Measurements from ENCODE around the gene GALNT16. TPM values are rescaled to one million over a fixed set of nuclear protein-coding genes. Genes with fewer than 3 reads are reported as not detected.

Gene GALNT16
- total RNA-seq, 2 experiments from 2014 or later, result not detected

DNA sequence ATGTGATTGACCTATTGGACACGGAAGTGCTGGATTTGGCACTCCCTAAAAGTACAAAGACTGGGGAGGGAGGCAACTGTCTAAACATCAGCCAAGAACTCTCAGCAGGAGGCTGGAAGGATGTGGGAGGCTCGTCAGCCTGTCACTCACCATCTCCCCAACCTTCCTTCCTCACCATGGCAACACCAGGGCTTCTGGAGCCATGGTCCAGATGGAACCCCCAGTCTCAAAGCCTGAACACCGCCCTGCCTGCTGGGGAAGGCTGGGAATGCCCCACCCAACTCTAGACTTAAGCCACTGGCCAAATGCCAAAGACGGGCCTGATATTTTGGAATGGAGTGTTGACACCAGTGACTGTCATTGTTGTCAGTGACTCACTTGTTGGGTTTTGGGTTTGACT lies 55.3 kb downstream of the GALNT16 start:
- Histone ChIP-seq H3K27ac (ENCODE audit: low read depth in 1 of 2, low read length in 2 of 2) (no peak overlapping the region), H3K9me3 (ENCODE audit: control insufficient read depth in 1 of 2, insufficient read depth in 1 of 2, low read length in 2 of 2) (no peaks in the 10 kb centered on the region), H3K4me3 (ENCODE audit: low read length) (no peak overlapping the region), H3K4me1 (ENCODE audit: insufficient read depth, low read length) (no peaks in the 10 kb centered on the region), H3K36me3 (ENCODE audit: insufficient read depth, low read length) (no peaks in the 10 kb centered on the region), H3K27me3 (ENCODE audit: control insufficient read depth in 1 of 2, insufficient read depth in 2 of 2, low read length in 2 of 2) (peaks cover 2 to 10% of the 10 kb centered on the region in 2 experiments)
- intact Hi-C loops (cut with DNase I, micrococcal nuclease), result no loop called here
- Mint-ChIP-seq H3K9me3 (no peaks in the 10 kb centered on the region), H3K36me3 (ENCODE audit: low read depth) (no peaks in the 10 kb centered on the region), H3K27me3 (peaks cover 12% of the 10 kb centered on the region), H3K4me1 (ENCODE audit: low read depth) (no peaks in the 10 kb centered on the region), H3K4me3 (no peak overlapping the region), H3K27ac (no peak overlapping the region)
- ChIA-PET CTCF (no interaction called here), POLR2A (no interaction called here)
- TF ChIP-seq CTCF (IDR thresholded peaks at IDR 0.05), result no peak
- DNase-seq (no peak), ATAC-seq (ENCODE audit: poor library complexity) (no peak)

- no peak for TF ChIP-seq CTCF (IDR thresholded peaks at IDR 0.05)
- H3K36me3 ChIP-seq (ENCODE audit: insufficient read depth, low read length), result no peaks in the 10 kb centered on the region
- ATAC-seq (ENCODE audit: poor library complexity) (no peak), DNase-seq (peak in 1 of 14 experiments; percentile 14)
- no peak overlapping the region for H3K4me3 ChIP-seq (ENCODE audit: low read length)
- H3K27ac Mint-ChIP-seq, result no peak overlapping the region
- H3K4me3 Mint-ChIP-seq, result no peak overlapping the region
- intact Hi-C loops (cut with DNase I, micrococcal nuclease), result no loop called here
- no peaks in the 10 kb centered on the region for H3K9me3 ChIP-seq (ENCODE audit: control insufficient read depth in 1 of 2, insufficient read depth in 1 of 2, low read length in 2 of 2)
- H3K27me3 Mint-ChIP-seq, result peaks cover 6% of the 10 kb centered on the region
- H3K4me1 Mint-ChIP-seq (ENCODE audit: low read depth), result no peaks in the 10 kb centered on the region
- H3K27me3 ChIP-seq (ENCODE audit: control insufficient read depth in 1 of 2, insufficient read depth in 2 of 2, low read length in 2 of 2), result no peaks in the 10 kb centered on the region
- CTCF ChIA-PET, result no interaction called here
- no peak overlapping the region for H3K27ac ChIP-seq (ENCODE audit: low read depth in 1 of 2, low read length in 2 of 2)
- POLR2A ChIA-PET, result interaction anchor here (0.6 kb wide), 1 partner anchor 1944 kb away, joined by 3 read pairs; no protein-coding TSS in a partner anchor
- no peaks in the 10 kb centered on the region for H3K36me3 Mint-ChIP-seq (ENCODE audit: low read depth)
- H3K9me3 Mint-ChIP-seq, result no peaks in the 10 kb centered on the region
- no peaks in the 10 kb centered on the region for H3K4me1 ChIP-seq (ENCODE audit: insufficient read depth, low read length)
Observed at GRCh38 chr14:69316449-69317101, 56.6 kb downstream of the GALNT16 start.

DNA sequence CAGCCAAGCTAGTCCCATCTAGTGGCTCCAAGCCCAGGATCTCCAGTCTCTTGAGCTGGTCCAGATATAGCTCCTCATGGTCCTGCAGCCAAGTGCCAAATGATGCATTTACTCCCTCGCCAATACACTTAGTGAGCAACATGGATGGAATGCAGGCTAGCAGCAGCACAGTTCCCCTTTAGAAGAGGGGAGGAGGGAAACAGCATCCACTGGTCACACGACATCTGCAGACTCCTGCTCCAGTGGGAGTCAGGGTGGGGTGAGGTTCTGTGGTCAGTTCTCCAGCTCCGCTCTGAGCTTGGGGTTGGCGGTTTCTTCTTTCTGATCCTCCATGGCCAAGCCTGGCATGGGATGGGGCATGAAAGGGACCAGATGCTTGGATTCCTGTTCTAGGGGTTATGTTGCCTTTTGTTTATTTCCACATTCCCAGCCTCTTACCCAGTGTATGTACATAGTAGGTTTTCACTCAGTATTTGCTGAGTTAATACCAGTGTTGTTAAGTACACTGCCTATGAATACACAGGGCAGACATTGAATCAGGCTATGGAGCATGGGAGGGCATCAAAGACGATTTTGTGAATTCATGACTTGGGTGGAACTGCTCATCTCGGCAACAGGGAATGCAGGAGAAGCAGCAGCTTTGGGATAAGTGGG lies 57.3 kb downstream of the GALNT16 start:
- H3K4me3 ChIP-seq (ENCODE audit: low read length), result no peak overlapping the region
- no peaks in the 10 kb centered on the region for H3K4me1 Mint-ChIP-seq (ENCODE audit: low read depth)
- no peak overlapping the region for H3K4me3 Mint-ChIP-seq
- intact Hi-C loops (cut with DNase I, micrococcal nuclease), result no loop called here
- no peaks in the 10 kb centered on the region for H3K9me3 ChIP-seq (ENCODE audit: control insufficient read depth in 1 of 2, insufficient read depth in 1 of 2, low read length in 2 of 2)
- no peaks in the 10 kb centered on the region for H3K9me3 Mint-ChIP-seq
- H3K27me3 ChIP-seq (ENCODE audit: control insufficient read depth in 1 of 2, insufficient read depth in 2 of 2, low read length in 2 of 2), result no peaks in the 10 kb centered on the region
- ATAC-seq (ENCODE audit: poor library complexity), result no peak
- H3K4me1 ChIP-seq (ENCODE audit: insufficient read depth, low read length), result no peaks in the 10 kb centered on the region
- H3K27ac ChIP-seq (ENCODE audit: low read depth in 1 of 2, low read length in 2 of 2), result no peak overlapping the region
- H3K27me3 Mint-ChIP-seq, result peaks cover 4% of the 10 kb centered on the region
- POLR2A ChIA-PET, result interaction anchor here (0.6 kb wide), 1 partner anchor 1943 kb away, joined by 3 read pairs; no protein-coding TSS in a partner anchor
- no peaks in the 10 kb centered on the region for H3K36me3 ChIP-seq (ENCODE audit: insufficient read depth, low read length)
- CTCF ChIA-PET, result no interaction called here
- no peaks in the 10 kb centered on the region for H3K36me3 Mint-ChIP-seq (ENCODE audit: low read depth)
- no peak overlapping the region for H3K27ac Mint-ChIP-seq
- no peak for TF ChIP-seq CTCF (IDR thresholded peaks at IDR 0.05)
- DNase-seq, result no peak

Measured in CD4-positive, alpha-beta T cell (primary cell).